H1 (cell line): Measurements from ENCODE around the gene PSMD6. TPM values are rescaled to one million over a fixed set of nuclear protein-coding genes. Genes with fewer than 3 reads are reported as not detected.

Source experiments
- CTCF ChIA-PET: fragments of 300-600 bp; sonication (Branson Sonifier 250); formaldehyde crosslinking; loops from one replicate; lab custom pipeline; 2021; ENCODE audit not compliant: partially characterized antibody; lab: Charles Lee
- POLR2A ChIA-PET: fragments of 300-600 bp; sonication (Branson Sonifier 250); formaldehyde crosslinking; loops from one replicate; lab custom pipeline; 2021; ENCODE audit warnings: inconsistent platforms; ENCODE audit not compliant: partially characterized antibody; lab: Charles Lee
- DNase-seq, 2 experiments: peaks; one replicate each; pipeline versions ENCODE4 v3.0.0 to v3.0.0-alpha.2; 2010 to 2022; ENCODE audit warnings: low spot score in 2 of 2, low read depth in 1 of 2, mixed read lengths in 1 of 2
- FAIRE-seq: peaks from 2 replicates; lab custom pipeline; 2011; peaks lifted over from hg19 to GRCh38; lab: Jason Lieb, UNC
- H2AFZ ChIP-seq: 2 replicates; pipeline ENCODE4 v1.8.1; 2012; ENCODE audit warnings: low read length, inconsistent platforms
- H2AK5ac ChIP-seq: 2 replicates; pipeline ENCODE4 v1.6.1; 2013; ENCODE audit warnings: low read depth, low read length
- H2BK120ac ChIP-seq: replicated peaks from 2 replicates; pipeline ENCODE3; 2013; ENCODE audit warnings: low read depth, low read length, inconsistent platforms
- H2BK12ac ChIP-seq: 2 replicates; pipeline ENCODE4 v1.6.1; 2013; ENCODE audit warnings: low read depth, low read length
- H2BK15ac ChIP-seq: 2 replicates; pipeline ENCODE4 v1.6.1; 2013; ENCODE audit warnings: low read length
- H2BK20ac ChIP-seq: 2 replicates; pipeline ENCODE4 v1.6.1; 2013; ENCODE audit warnings: low read length
- H2BK5ac ChIP-seq: 2 replicates; pipeline ENCODE4 v1.6.1; 2013; ENCODE audit warnings: low read depth, low read length
- H3K14ac ChIP-seq: 2 replicates; pipeline ENCODE4 v1.6.1; 2013; ENCODE audit warnings: inconsistent platforms; ENCODE audit not compliant: insufficient read length
- H3K18ac ChIP-seq: 2 replicates; pipeline ENCODE4 v1.6.1; 2013; ENCODE audit warnings: low read length; ENCODE audit errors: extremely low read depth
- H3K23ac ChIP-seq: 2 replicates; pipeline ENCODE4 v1.6.1; 2013; ENCODE audit warnings: inconsistent platforms; ENCODE audit not compliant: insufficient read length
- H3K23me2 ChIP-seq: 2 replicates; pipeline ENCODE4 v1.6.1; 2013; ENCODE audit warnings: low read depth, low read length
- H3K27ac ChIP-seq: 2 replicates; pipeline ENCODE4 v1.6.1; 2011; ENCODE audit warnings: low read depth, low read length, inconsistent platforms
- H3K27me3 ChIP-seq, 4 experiments: replicated peaks in 1 of 4; 1 replicate in 1 of 4; 2 replicates in 3 of 4; pipeline versions ENCODE4 v1.6.1 to v1.8.1; 2011 to 2013; ENCODE audit warnings: low read length in 3 of 4, mild to moderate bottlenecking in 3 of 4, inconsistent platforms in 2 of 4, mixed read lengths in 2 of 4, moderate library complexity in 1 of 4; ENCODE audit not compliant: control insufficient read depth in 3 of 4, insufficient read depth in 3 of 4; ENCODE audit errors: extremely low read depth in 1 of 4
- H3K36me3 ChIP-seq, 4 experiments: 2 replicates each; pipeline versions ENCODE4 v1.6.1 to v1.8.1; 2011 to 2013; ENCODE audit warnings: mild to moderate bottlenecking in 4 of 4, low read length in 3 of 4, moderate library complexity in 2 of 4, control low read depth in 1 of 4, inconsistent platforms in 1 of 4; ENCODE audit not compliant: insufficient read depth in 4 of 4, control insufficient read depth in 2 of 4
- H3K4ac ChIP-seq: replicated peaks from 2 replicates; pipeline ENCODE3; 2013; ENCODE audit warnings: low read length, low read depth, mixed read lengths, inconsistent platforms; ENCODE audit not compliant: insufficient read length
- H3K4me1 ChIP-seq, 4 experiments: replicated peaks in 1 of 4; 1 replicate in 1 of 4; 2 replicates in 3 of 4; pipeline versions ENCODE4 v1.6.1 to v1.8.1; 2011 to 2013; ENCODE audit warnings: low read length in 3 of 4, inconsistent platforms in 2 of 4, mixed read lengths in 1 of 4; ENCODE audit not compliant: insufficient read depth in 4 of 4, control insufficient read depth in 3 of 4
- H3K4me2 ChIP-seq, 2 experiments: 2 replicates each; pipeline versions ENCODE4 v1.6.1 to v1.8.1; 2011 to 2013; ENCODE audit warnings: low read depth in 2 of 2, low read length in 2 of 2, control low read depth in 1 of 2, inconsistent platforms in 1 of 2, mild to moderate bottlenecking in 1 of 2; ENCODE audit not compliant: insufficient read depth in 1 of 2
- H3K4me3 ChIP-seq, 4 experiments: fragments of 200-600, 300-600 bp in 1 of 4; sonication (generic), shearing (Covaris generic), sonication (Bioruptor Twin) in 1 of 4; 2 replicates each; pipeline versions ENCODE4 v1.5.1 to v1.8.1; 2011 to 2016; ENCODE audit warnings: low read length in 4 of 4, low read depth in 3 of 4, control low read depth in 2 of 4, inconsistent platforms in 2 of 4, mild to moderate bottlenecking in 2 of 4, mixed read lengths in 1 of 4, moderate library complexity in 1 of 4; ENCODE audit not compliant: insufficient read depth in 2 of 4; ENCODE audit errors: extremely low read depth in 1 of 4
- H3K56ac ChIP-seq: replicated peaks from 2 replicates; pipeline ENCODE3; 2013; ENCODE audit warnings: low read depth, mild to moderate bottlenecking, mixed read lengths, low read length, inconsistent platforms; ENCODE audit not compliant: insufficient read length
- H3K79me1 ChIP-seq: 2 replicates; pipeline ENCODE4 v1.6.1; 2013; ENCODE audit warnings: low read depth, low read length, control low read depth
- H3K79me2 ChIP-seq, 2 experiments: 2 replicates each; pipeline versions ENCODE4 v1.6.1 to v1.8.1; 2012 to 2013; ENCODE audit warnings: low read length in 2 of 2, mild to moderate bottlenecking in 2 of 2, inconsistent platforms in 1 of 2; ENCODE audit not compliant: insufficient read depth in 2 of 2, control insufficient read depth in 1 of 2
- H3K9ac ChIP-seq, 4 experiments: replicated peaks in 1 of 4; 1 replicate in 1 of 4; 2 replicates in 3 of 4; pipeline versions ENCODE4 v1.6.1 to v1.8.1; 2011 to 2013; ENCODE audit warnings: low read depth in 3 of 4, low read length in 3 of 4, control low read depth in 2 of 4, mild to moderate bottlenecking in 2 of 4, moderate library complexity in 2 of 4, inconsistent platforms in 1 of 4; ENCODE audit errors: extremely low read depth in 1 of 4
- H3K9me3 ChIP-seq, 2 experiments: 2 replicates each; pipeline versions ENCODE4 v1.6.1 to v1.8.1; 2012 to 2013; ENCODE audit warnings: mild to moderate bottlenecking in 2 of 2, moderate library complexity in 2 of 2, control low read depth in 1 of 2, inconsistent platforms in 1 of 2, low read depth in 1 of 2, low read length in 1 of 2, mixed read lengths in 1 of 2; ENCODE audit not compliant: insufficient read depth in 2 of 2
- H4K20me1 ChIP-seq, 2 experiments: replicated peaks in 1 of 2; 2 replicates each; pipeline versions ENCODE3 to v1.8.1; 2011 to 2013; ENCODE audit warnings: inconsistent platforms in 2 of 2, low read length in 2 of 2, mild to moderate bottlenecking in 1 of 2; ENCODE audit not compliant: insufficient read depth in 2 of 2, control insufficient read depth in 1 of 2
- H4K5ac ChIP-seq: 2 replicates; pipeline ENCODE4 v1.6.1; 2013; ENCODE audit warnings: low read length, low read depth, mixed read lengths, inconsistent platforms; ENCODE audit not compliant: insufficient read length
- H4K8ac ChIP-seq: 2 replicates; pipeline ENCODE4 v1.8.0; 2013; ENCODE audit warnings: mild to moderate bottlenecking, moderate library complexity, low read length, inconsistent platforms; ENCODE audit not compliant: insufficient read depth; ENCODE audit errors: extremely low read depth
- H4K91ac ChIP-seq: replicated peaks from 2 replicates; pipeline ENCODE3; 2013; ENCODE audit warnings: low read length, mixed read lengths, inconsistent platforms; ENCODE audit not compliant: insufficient read length
- EGR1 ChIP-seq: IDR thresholded peaks from 2 replicates; pipeline ENCODE4 v1.6.1; 2011; ENCODE audit warnings: low read depth, low read length, borderline replicate concordance
- GABPA ChIP-seq: IDR thresholded peaks from 2 replicates; pipeline ENCODE4 v1.6.1; 2011; ENCODE audit warnings: mild to moderate bottlenecking, low read length, moderate library complexity, borderline replicate concordance; ENCODE audit not compliant: insufficient read depth
- RBBP5 ChIP-seq: IDR thresholded peaks from 2 replicates; pipeline ENCODE4 v1.7.1; 2012; ENCODE audit warnings: low read depth, mild to moderate bottlenecking, inconsistent platforms, low read length, moderate library complexity, borderline replicate concordance
- SAP30 ChIP-seq: fragments of 300-600 bp; sonication (generic); IDR thresholded peaks from 2 replicates; pipeline ENCODE4 v1.7.1; 2012; ENCODE audit warnings: low read length, moderate library complexity, mild to moderate bottlenecking, inconsistent platforms; ENCODE audit not compliant: insufficient read depth, insufficient replicate concordance
- TEAD4 ChIP-seq: IDR thresholded peaks from 2 replicates; pipeline ENCODE4 v1.6.1; 2012; ENCODE audit warnings: low read depth, low read length, inconsistent platforms, mixed read lengths
- whole genome bisulfite sequencing, 2 experiments: shearing (Covaris generic) in 1 of 2; methylation state at CpG; one replicate each; pipeline versions ENCODE4 v1.1.6 to v1.1.7; 2013 to 2015; ENCODE audit warnings: low lambda C conversion rate in 2 of 2, mixed read lengths in 2 of 2, inconsistent platforms in 1 of 2, low coverage in 1 of 2, missing lambda C conversion rate in 1 of 2; ENCODE audit not compliant: insufficient replicate concordance in 2 of 2, insufficient coverage in 1 of 2, insufficient read length in 1 of 2; ENCODE audit errors: extremely low coverage in 1 of 2, missing lambda C conversion rate in 1 of 2; 5-methylcytosine and 5-hydroxymethylcytosine counted together
- polyA plus RNA-seq, 7 experiments: library from polyadenylated mRNA; depleted of rRNA in 3 of 7; stranded (reverse) in 5 of 7; unstranded in 2 of 7; fragments of >200 nt in 5 of 7; fragments of 200-250 nt in 2 of 7; gene quantifications; 1 replicate in 5 of 7; 2 replicates in 1 of 7; 4 replicates in 1 of 7; pipeline versions ENCODE4 v1.2.1 to v1.2.3, GENCODE V29; 2011 to 2013; ENCODE audit warnings: missing spikeins in 2 of 7, mixed read lengths in 2 of 7
- total RNA-seq: library from RNA; stranded (reverse); fragmentation: NEBNext Ultra II Directional; extraction: Animal tissue kit (Norgen Biotek cat#: 25700); gene quantifications from 2 replicates; pipeline ENCODE4 v1.2.1, GENCODE V29; 2021

Gene PSMD6
- total and polyA plus RNA-seq, 2 of the 8 experiments (the other 6 are each of a cell fraction or from before 2014, with no cell fraction given): 43.7 to 104 TPM

DNA sequence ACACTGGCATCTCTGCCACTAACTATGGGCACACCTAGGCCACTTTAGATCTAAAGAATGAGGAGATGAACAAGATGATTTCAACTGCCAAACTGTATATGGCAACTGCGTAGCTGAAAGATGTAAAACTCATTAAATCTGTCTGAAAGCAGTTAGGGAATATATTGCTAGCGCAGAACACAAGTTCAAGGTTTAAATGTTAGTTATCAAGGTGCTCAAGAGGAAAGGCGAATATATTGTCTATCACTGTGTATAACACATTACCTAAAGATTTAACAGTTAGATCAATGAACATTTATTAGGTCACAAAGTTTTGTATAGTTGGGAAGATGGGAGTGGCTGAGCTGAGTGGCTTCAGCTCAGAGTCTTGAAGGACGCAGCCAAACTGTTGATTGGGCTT lies 33.9 kb upstream of the PSMD6 start:
- no peak overlapping the region for H2BK20ac ChIP-seq
- H2BK12ac ChIP-seq: no peak overlapping the region
- H3K27me3 ChIP-seq: no peaks in the 10 kb centered on the region; a peak in 4 of 7 replicates
- no peak overlapping the region for H4K8ac ChIP-seq
- H3K14ac ChIP-seq: no peak overlapping the region
- no peak overlapping the region for H2BK120ac ChIP-seq
- no peak overlapping the region for H3K56ac ChIP-seq
- H2BK15ac ChIP-seq: no peak overlapping the region
- H3K27ac ChIP-seq: no peak overlapping the region
- no peak overlapping the region for H3K4me3 ChIP-seq
- no peak overlapping the region for H2AK5ac ChIP-seq
- no peak for FAIRE-seq
- H4K5ac ChIP-seq: no peak overlapping the region
- H4K91ac ChIP-seq: no peak overlapping the region
- peaks cover 0 to 9% (median 2%) of the 10 kb centered on the region in 4 experiments; a peak in 3 of 7 replicates for H3K4me1 ChIP-seq
- no peaks in the 10 kb centered on the region for H4K20me1 ChIP-seq
- POLR2A ChIA-PET: interaction anchor here (1.0 to 1.2 kb wide), 2 partner anchors 8 to 26 kb away, joined by 3 read pairs; no protein-coding TSS in a partner anchor
- H3K23me2 ChIP-seq: no peaks in the 10 kb centered on the region; the same call in 1 of the 2 replicates
- 89% methylated on average over 4 of the region's 4 CpGs; no CpG with 5 or more reads in 1 of the 2 experiments for WGBS, 2 experiments
- H3K23ac ChIP-seq: no peak overlapping the region
- H3K9ac ChIP-seq: no peak overlapping the region
- H3K36me3 ChIP-seq: no peaks in the 10 kb centered on the region
- DNase-seq: no peak
- CTCF ChIA-PET: interaction anchor here (0.7 kb wide), 1 partner anchor 112 kb away, joined by 3 read pairs; no protein-coding TSS in a partner anchor
- no peak overlapping the region for H2BK5ac ChIP-seq
- no peaks in the 10 kb centered on the region for H3K79me1 ChIP-seq
- no peaks in the 10 kb centered on the region for H3K79me2 ChIP-seq
- no peak overlapping the region; the same call in 1 of the 2 replicates for H2AFZ ChIP-seq
- H3K9me3 ChIP-seq: no peaks in the 10 kb centered on the region
- H3K4me2 ChIP-seq: no peak overlapping the region
- no peak overlapping the region for H3K4ac ChIP-seq
- no peak overlapping the region for H3K18ac ChIP-seq
- TF ChIP-seq EGR1: no peak
- no peak for TF ChIP-seq TEAD4
- TF ChIP-seq GABPA: no peak
- no peak for TF ChIP-seq RBBP5
- TF ChIP-seq SAP30: no peak
